H1 (cell line): ENCODE results near the gene PRR12. TPM values are rescaled to one million over a fixed set of nuclear protein-coding genes. Genes with fewer than 3 reads are reported as not detected.

Experiments used
- CEBPB ChIP-seq: IDR thresholded peaks from 2 replicates; pipeline ENCODE4 v1.6.1; 2012; ENCODE audit warnings: low read depth, low read length
- CHD1 ChIP-seq: IDR thresholded peaks from 2 replicates; pipeline ENCODE4 v1.6.1; 2012; ENCODE audit warnings: low read depth, low read length, improper control_type of control experiment
- CHD2 ChIP-seq: IDR thresholded peaks from 2 replicates; pipeline ENCODE4 v1.6.1; 2012; ENCODE audit warnings: low read length, improper control_type of control experiment
- CHD7 ChIP-seq: fragments of 300-600 bp; sonication (generic); IDR thresholded peaks from 2 replicates; pipeline ENCODE4 v1.7.1; 2012; ENCODE audit warnings: low read length, moderate library complexity, mild to moderate bottlenecking, inconsistent platforms; ENCODE audit not compliant: insufficient replicate concordance
- HDAC2 ChIP-seq, 2 experiments: fragments of 300-600 bp in 1 of 2; sonication (generic) in 1 of 2; IDR thresholded peaks; 2 replicates each; pipeline ENCODE4 v1.6.1; 2011 to 2012; ENCODE audit warnings: low read depth in 2 of 2, low read length in 2 of 2, mild to moderate bottlenecking in 2 of 2, moderate library complexity in 2 of 2, borderline replicate concordance in 1 of 2, inconsistent platforms in 1 of 2
- HDAC6 ChIP-seq: IDR thresholded peaks from one replicate; pipeline ENCODE4 v1.7.1; 2012; ENCODE audit warnings: low read depth, mild to moderate bottlenecking, inconsistent platforms, low read length, moderate library complexity
- KDM5A ChIP-seq: fragments of 200-600 bp; IDR thresholded peaks from 2 replicates; pipeline ENCODE4 v1.7.1; 2012; ENCODE audit warnings: mild to moderate bottlenecking, low read length, inconsistent platforms, mixed read lengths
- NRF1 ChIP-seq: IDR thresholded peaks from 2 replicates; pipeline ENCODE4 v1.6.1; 2011; ENCODE audit warnings: mild to moderate bottlenecking, low read depth, low read length, improper control_type of control experiment
- USF2 ChIP-seq: IDR thresholded peaks from 2 replicates; pipeline ENCODE4 v1.6.1; 2011; ENCODE audit warnings: low read length, improper control_type of control experiment
- polyA plus RNA-seq, 7 experiments: library from polyadenylated mRNA; depleted of rRNA in 3 of 7; stranded (reverse) in 5 of 7; unstranded in 2 of 7; fragments of >200 nt in 5 of 7; fragments of 200-250 nt in 2 of 7; gene quantifications; 1 replicate in 5 of 7; 2 replicates in 1 of 7; 4 replicates in 1 of 7; pipeline versions ENCODE4 v1.2.1 to v1.2.3, GENCODE V29; 2011 to 2013; ENCODE audit warnings: missing spikeins in 2 of 7, mixed read lengths in 2 of 7
- total RNA-seq: library from RNA; stranded (reverse); fragmentation: NEBNext Ultra II Directional; extraction: Animal tissue kit (Norgen Biotek cat#: 25700); gene quantifications from 2 replicates; pipeline ENCODE4 v1.2.1, GENCODE V29; 2021

Gene PRR12
- total and polyA plus RNA-seq, 2 of the 8 experiments (the other 6 are each of a cell fraction or from before 2014, with no cell fraction given): 2.5 to 59.4 TPM

DNA sequence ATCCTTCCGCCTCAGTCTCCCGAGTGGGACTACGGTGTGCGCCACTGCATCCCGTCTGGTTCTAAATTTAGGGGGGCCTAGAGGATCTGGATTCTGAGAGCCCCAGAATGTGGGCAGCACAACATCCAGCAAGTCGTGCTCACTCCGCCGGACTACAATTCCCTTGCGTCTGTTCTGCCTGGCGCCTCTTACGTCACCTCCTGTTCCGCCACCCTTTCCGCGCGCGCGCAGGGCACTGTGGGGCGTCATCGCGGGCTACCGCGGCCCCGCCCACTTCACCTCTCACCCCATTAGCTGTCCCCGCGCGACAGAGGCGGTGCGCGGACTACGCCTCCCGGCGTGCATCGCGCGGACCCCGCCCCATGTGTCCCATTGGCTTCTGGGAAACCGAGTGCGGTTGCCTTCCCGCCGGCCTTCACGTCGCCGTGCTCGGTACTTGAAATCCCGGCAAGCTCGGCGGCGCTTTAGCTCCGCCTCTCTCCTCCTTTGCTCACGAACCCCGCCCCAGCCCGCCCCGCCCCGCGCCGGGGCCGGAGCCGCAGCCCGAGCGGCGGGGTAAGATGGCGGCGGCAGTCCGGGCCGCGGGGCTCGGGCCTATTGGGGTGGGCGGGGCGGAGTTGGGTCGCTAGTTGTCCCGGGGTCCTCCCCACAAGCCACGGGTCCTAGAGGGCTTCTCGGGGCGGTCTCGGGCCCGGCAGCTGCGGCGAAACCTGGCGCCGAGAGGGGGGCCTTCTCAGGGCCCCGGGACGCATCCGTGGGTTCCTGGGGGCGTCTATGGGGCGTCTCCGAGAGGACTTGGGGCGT, 50.9 kb downstream of the PRR12 start, which contains the start of gene SCAF1 (continued):
- TF ChIP-seq CHD7 (no peak), CHD2 (peak; percentile 82), NRF1 (peak; percentile 29; the same call in 1 of the 2 replicates), HDAC6 (no peak), KDM5A (no peak), CEBPB (peak; percentile 72), CHD1 (no peak), USF2 (no peak; the same call in 1 of the 2 replicates), HDAC2 (IDR thresholded peaks at IDR 0.05; ENCODE audit: borderline replicate concordance in 1 of 2, low read depth in 2 of 2, low read length in 2 of 2) (peak; percentile 98 to 99)
